22Rv1 (cell line): ENCODE results near the gene ADGRB3.

Experiments
- ZFX ChIP-seq: fragments of 450-650 bp; IDR thresholded peaks from 2 replicates; pipeline ENCODE4 v1.6.1; 2017; ENCODE audit warnings: antibody characterized with exemption, borderline replicate concordance
- TF ChIP-seq, protein P1 (sequence below): fragments of 450-650 bp; IDR thresholded peaks from 2 replicates; pipeline ENCODE4 v1.5.1; 2017; ENCODE audit warnings: mild to moderate bottlenecking

DNA sequence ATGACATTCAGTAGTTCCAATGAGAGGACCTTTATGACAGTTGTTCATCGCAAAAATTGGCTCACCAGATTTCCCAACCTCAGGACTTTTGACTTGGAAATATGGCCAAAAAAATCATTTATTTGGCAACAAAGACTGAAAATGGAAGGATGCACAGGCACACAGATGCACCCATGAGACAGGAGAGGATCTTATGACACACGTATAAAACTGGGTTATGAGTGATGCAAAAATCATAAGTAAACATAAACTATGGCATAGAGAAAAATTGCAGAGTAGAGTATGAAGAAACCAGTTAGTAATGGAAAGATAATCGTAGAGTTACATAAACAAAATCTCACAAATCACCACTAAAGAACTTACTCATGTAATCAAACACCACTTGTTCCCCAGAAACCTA lies 546.9 kb downstream of the ADGRB3 start:
- TF ChIP-seq, protein P1, sequence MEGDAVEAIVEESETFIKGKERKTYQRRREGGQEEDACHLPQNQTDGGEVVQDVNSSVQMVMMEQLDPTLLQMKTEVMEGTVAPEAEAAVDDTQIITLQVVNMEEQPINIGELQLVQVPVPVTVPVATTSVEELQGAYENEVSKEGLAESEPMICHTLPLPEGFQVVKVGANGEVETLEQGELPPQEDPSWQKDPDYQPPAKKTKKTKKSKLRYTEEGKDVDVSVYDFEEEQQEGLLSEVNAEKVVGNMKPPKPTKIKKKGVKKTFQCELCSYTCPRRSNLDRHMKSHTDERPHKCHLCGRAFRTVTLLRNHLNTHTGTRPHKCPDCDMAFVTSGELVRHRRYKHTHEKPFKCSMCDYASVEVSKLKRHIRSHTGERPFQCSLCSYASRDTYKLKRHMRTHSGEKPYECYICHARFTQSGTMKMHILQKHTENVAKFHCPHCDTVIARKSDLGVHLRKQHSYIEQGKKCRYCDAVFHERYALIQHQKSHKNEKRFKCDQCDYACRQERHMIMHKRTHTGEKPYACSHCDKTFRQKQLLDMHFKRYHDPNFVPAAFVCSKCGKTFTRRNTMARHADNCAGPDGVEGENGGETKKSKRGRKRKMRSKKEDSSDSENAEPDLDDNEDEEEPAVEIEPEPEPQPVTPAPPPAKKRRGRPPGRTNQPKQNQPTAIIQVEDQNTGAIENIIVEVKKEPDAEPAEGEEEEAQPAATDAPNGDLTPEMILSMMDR: no peak
- no peak for TF ChIP-seq ZFX
